Peyer's patch (tissue), 4 donors: Measurements from ENCODE around the gene LSP1. TPM values are rescaled to one million over a fixed set of nuclear protein-coding genes. Genes with fewer than 3 reads are reported as not detected.

Source experiments
- DNase-seq, 3 donors: peaks; one replicate each; pipeline ENCODE4 v3.0.0-alpha.2; 2017 to 2019
- H3K27ac ChIP-seq, 4 donors: fragments of 200-600 bp; sonication (generic); one replicate each; pipeline ENCODE4 v1.5.1; 2016 to 2019
- H3K27me3 ChIP-seq, 2 donors: fragments of 200-600 bp; sonication (generic); one replicate each; pipeline ENCODE4 v1.5.1; 2019
- H3K36me3 ChIP-seq, 3 donors: fragments of 200-600 bp; sonication (generic); one replicate each; pipeline ENCODE4 v1.5.1; 2016 to 2019
- H3K4me1 ChIP-seq, 4 donors: fragments of 200-600 bp; sonication (generic); one replicate each; pipeline ENCODE4 v1.5.1; 2016 to 2019
- H3K4me3 ChIP-seq, 4 donors: fragments of 200-600 bp; sonication (generic); 1 replicate in 3 of 4; 2 replicates in 1 of 4; pipeline ENCODE4 v1.5.1; 2016 to 2019; ENCODE audit warnings: mild to moderate bottlenecking in 1 of 4
- H3K9me3 ChIP-seq, 4 donors: fragments of 200-600 bp; sonication (generic); one replicate each; pipeline ENCODE4 v1.5.1; 2016 to 2019; ENCODE audit warnings: mild to moderate bottlenecking in 1 of 4
- POLR2A ChIP-seq, 2 donors: fragments of 450-650 bp; IDR thresholded peaks; one replicate each; pipeline ENCODE4 v1.5.1; 2017; ENCODE audit warnings: antibody characterized with exemption in 2 of 2, mild to moderate bottlenecking in 2 of 2, moderate library complexity in 2 of 2
- total RNA-seq, 4 donors: library from RNA; depleted of rRNA; stranded (reverse); fragments of >200 nt; gene quantifications; one replicate each; pipeline ENCODE4 v1.1.0, GENCODE V29; 2016
- TF ChIP-seq, protein P1 (sequence below), 6 experiments: fragments of 450-650 bp in 4 of 6; fragments of 200-600 bp in 2 of 6; sonication (generic) in 1 of 6; IDR thresholded peaks; one replicate each; pipeline ENCODE4 v1.5.1; 2017 to 2019; ENCODE audit warnings: antibody characterized with exemption in 6 of 6, mild to moderate bottlenecking in 3 of 6, moderate library complexity in 1 of 6

LSP1 gene
- total RNA-seq, 4 donors from 2014 or later = 10.6 to 175 (median 15.4) TPM

DNA sequence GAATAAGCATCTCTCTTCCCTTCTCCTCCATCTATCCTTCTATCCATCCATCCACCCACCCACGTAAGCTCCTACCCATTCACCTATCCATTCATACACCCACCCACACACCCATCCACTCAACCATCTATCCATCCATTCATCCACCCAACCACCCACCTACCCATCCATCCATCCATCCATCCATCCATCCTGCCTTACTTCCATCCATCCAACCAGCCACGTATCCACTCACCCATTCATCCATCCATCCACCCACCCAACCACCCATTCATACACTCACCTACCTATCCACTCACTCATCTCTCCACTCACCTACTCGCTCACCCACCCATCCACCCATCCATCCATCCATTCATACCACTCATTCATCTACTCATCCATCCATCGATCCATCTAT lies 79.8 kb downstream of the LSP1 start:
- Histone ChIP-seq H3K4me1 (no peaks in the 10 kb centered on the region), H3K36me3 (no peaks in the 10 kb centered on the region), H3K27me3 (no peaks in the 10 kb centered on the region), H3K9me3 (no peaks in the 10 kb centered on the region), H3K27ac (no peak overlapping the region), H3K4me3 (no peak overlapping the region)
- DNase-seq = no peak
- TF ChIP-seq, protein P1, sequence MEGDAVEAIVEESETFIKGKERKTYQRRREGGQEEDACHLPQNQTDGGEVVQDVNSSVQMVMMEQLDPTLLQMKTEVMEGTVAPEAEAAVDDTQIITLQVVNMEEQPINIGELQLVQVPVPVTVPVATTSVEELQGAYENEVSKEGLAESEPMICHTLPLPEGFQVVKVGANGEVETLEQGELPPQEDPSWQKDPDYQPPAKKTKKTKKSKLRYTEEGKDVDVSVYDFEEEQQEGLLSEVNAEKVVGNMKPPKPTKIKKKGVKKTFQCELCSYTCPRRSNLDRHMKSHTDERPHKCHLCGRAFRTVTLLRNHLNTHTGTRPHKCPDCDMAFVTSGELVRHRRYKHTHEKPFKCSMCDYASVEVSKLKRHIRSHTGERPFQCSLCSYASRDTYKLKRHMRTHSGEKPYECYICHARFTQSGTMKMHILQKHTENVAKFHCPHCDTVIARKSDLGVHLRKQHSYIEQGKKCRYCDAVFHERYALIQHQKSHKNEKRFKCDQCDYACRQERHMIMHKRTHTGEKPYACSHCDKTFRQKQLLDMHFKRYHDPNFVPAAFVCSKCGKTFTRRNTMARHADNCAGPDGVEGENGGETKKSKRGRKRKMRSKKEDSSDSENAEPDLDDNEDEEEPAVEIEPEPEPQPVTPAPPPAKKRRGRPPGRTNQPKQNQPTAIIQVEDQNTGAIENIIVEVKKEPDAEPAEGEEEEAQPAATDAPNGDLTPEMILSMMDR (IDR thresholded peaks at IDR 0.05) = no peak
- TF ChIP-seq POLR2A (IDR thresholded peaks at IDR 0.05) = no peak

DNA sequence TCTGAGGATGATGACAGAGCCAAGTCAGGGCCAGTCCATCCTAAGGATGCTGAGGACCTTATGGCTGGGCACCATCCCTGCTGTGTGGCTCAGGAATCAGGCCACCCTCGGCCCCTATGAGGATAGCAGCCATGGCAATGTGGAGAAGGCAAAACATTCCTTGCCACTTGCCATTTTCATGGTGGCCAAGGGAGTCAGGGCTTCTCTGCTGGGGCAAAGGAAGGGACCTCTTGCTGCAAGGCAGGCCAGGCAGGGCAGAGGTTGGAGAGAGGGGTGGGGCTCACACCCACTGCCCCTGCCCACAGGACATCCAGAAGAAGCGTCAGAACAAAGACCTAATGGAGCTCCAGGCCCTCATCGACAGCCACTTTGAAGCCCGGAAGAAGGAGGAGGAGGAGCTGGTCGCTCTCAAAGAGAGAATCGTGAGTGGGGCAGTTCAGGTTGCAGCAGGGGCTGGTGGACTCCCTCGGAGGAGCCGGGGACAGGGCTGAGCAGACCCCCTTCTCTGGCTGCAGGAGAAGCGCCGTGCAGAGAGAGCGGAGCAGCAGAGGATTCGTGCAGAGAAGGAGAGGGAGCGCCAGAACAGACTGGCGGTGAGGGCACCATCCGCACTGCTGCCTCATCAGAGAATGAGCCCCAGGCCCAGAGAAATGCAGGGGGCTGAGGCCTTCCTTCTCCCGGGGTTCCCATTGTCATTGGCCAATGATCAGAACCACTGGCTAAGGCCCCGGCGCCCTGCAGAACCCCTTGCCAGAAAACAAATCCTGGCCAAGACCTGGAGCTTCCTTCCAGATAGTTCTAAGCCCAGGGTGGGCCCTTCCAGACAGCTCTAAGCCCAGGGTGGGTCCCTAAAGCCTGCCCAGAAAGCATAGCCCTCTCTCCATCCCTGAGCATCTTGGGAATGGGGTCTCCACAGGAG lies 80.8 kb downstream of the LSP1 start:
- H3K4me3 ChIP-seq = no peak overlapping the region
- DNase-seq = no peak

DNA sequence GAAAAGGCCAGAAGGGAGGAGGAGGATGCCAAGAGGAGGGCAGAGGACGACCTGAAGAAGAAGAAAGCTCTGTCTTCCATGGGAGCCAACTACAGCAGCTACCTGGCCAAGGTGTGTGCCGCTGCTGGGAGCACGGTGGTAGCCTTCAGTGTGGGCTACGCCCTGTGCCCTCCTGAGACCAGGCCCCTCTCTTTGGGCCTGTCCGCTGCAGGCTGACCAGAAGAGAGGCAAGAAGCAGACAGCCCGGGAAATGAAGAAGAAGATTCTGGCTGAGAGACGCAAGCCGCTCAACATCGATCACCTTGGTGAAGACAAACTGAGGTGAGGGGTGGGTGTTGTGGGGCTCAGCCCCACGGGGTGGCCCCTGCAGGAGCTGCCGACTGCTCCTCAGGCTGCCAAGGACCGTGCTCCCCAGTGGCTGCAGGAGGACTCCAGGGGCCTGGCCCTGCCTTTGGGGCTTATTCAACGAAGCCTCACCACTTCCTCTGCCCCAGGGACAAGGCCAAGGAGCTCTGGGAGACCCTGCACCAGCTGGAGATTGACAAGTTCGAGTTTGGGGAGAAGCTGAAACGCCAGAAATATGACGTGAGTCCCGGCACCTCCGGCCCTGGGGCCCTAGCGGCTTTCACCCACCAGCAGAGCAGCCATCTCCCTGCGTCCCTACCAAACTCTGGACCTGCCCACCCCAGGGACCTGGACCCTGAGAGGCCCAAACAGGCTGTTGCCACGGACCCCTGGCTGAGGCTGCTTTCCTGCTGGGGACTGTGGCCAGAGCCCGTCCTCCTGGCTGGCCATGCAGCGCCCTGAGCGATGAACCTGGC lies 81.7 kb downstream of the LSP1 start:
- no peaks in the 10 kb centered on the region for H3K36me3 ChIP-seq
- no peak overlapping the region for H3K27ac ChIP-seq
- no peak overlapping the region for H3K4me3 ChIP-seq
- TF ChIP-seq, protein P1 (IDR thresholded peaks at IDR 0.05) = no peak
- no peak for TF ChIP-seq POLR2A (IDR thresholded peaks at IDR 0.05)
- H3K27me3 ChIP-seq = no peaks in the 10 kb centered on the region
- no peaks in the 10 kb centered on the region for H3K4me1 ChIP-seq
- no peak for DNase-seq
- H3K9me3 ChIP-seq = no peaks in the 10 kb centered on the region

More for the DNA sequence above, 80.8 kb downstream of the LSP1 start:
- H3K36me3 ChIP-seq = no peaks in the 10 kb centered on the region
- no peak for TF ChIP-seq POLR2A (IDR thresholded peaks at IDR 0.05)
- TF ChIP-seq, protein P1 (IDR thresholded peaks at IDR 0.05) = no peak
- H3K9me3 ChIP-seq = no peaks in the 10 kb centered on the region
- no peaks in the 10 kb centered on the region for H3K27me3 ChIP-seq
- no peak overlapping the region for H3K27ac ChIP-seq
- H3K4me1 ChIP-seq = no peaks in the 10 kb centered on the region

DNA sequence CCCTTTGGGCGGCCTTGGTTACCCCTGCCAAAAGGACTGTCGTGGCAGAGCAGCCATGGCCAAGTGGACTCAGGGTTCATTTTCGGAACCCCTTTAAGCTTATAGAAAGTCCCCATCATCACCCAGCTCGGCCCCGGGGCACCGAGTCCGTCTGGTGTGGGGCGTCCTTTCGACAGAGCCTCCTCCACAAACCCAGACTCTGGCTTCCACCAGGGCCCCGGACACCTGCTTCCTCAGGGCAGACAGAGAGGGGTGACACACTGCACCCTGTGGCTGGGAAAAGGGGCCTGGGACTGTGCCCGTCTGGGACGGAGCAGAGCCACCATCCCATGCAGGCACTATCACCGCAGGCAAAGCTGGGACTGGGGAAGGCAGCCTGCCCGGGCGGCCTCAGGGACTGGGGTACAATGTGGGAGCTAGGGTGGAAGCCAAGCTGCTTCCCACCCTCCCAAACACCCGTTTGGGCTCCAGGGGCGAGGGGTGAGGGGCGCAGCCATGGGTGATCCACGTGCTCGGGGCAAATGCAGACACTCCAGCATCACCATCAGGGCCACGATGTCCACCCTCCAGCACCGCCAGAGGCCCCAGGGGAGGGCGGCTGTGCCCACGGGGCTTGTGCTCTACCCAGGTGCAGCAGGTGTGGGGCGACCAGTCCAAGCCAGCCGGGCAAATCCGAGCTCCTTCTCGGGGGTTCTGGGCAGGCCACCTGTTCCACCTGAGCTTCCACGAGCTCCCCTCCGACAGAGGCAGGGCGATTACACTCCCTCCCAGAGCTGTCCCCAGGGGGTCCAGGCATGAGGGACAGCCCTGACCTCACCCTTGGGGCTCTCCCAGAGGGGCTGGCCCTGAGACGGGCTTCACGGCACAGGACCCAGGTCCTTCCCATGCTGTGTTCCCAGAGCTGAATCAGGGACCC lies 82.5 kb downstream of the LSP1 start:
- Histone ChIP-seq H3K9me3 (no peaks in the 10 kb centered on the region), H3K36me3 (no peaks in the 10 kb centered on the region), H3K4me3 (no peak overlapping the region), H3K27me3 (no peaks in the 10 kb centered on the region), H3K4me1 (no peaks in the 10 kb centered on the region), H3K27ac (no peak overlapping the region)
- DNase-seq = no peak
- TF ChIP-seq, protein P1 (IDR thresholded peaks at IDR 0.05) = no peak
- TF ChIP-seq POLR2A (IDR thresholded peaks at IDR 0.05) = no peak
